GM19023 (cell line): Measurements from ENCODE around the gene SUPT20HL1.

Experiments
- ATAC-seq: cut with Tn5 transposase; IDR thresholded peaks from one replicate; pipeline ENCODE4 v1.9.1; 2021; ENCODE audit warnings: mild to moderate bottlenecking, moderate library complexity; ENCODE audit not compliant: unreplicated experiment

Gene SUPT20HL1

DNA sequence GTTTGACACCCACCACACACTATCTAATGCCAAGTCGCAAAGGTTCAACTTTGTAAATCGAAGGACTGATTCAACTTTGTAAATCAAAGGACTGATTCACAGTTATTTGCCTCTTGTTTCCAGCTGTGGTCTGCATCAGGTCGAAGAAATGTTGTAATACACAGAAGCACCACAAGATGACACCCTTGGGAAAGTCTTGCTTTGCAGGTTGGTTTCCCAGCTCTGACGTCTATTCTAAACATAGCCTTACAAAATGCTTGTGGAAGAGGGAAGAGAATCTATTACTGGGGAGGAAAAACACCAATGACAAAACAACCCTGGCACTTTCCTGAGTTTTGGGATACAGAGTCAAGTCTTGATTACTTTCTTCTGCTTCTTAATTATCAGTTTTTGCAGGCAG lies 35.3 kb downstream of the SUPT20HL1 start:
- ATAC-seq = no peak

- ATAC-seq = no peak
Measured at GRCh38 chrX:24396236-24396930, 35.9 kb downstream of the SUPT20HL1 start.

DNA sequence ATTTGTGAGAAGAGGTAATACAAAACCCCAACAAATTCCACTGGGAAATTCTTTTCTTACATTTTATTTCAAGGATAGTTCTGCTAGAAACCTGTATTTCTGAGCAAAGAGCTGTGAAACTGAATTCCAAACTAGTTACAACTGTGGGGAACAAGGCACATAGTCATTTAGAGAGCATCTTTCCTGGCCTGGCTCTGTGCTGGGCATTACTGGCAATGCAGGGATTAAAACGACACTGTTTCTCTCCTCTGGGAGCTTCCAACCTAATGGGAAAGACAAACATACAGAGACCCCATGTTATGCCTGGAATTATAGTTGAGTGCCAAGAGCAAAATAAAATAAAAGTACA lies 36.5 kb downstream of the SUPT20HL1 start:
- no peak for ATAC-seq

DNA sequence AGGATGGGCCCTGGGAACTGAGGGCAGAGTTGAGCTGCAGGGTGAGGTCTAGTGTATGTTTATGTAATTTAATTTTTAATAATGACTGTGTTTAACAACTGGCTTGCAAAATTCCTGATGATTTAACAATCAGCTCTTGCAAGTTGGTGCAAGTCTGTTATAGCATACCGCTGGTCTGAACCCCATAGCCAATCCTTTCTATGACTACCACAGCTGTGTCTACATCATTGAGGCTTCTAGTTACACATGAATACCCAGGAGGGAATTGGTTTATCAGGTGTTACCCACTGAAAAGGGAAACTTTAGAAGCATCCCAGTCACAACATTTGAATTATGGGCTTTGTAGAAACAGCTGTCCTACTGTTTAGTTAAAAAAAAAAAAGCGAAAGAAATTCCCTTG lies 38.3 kb downstream of the SUPT20HL1 start:
- ATAC-seq = no peak

- ATAC-seq = no peak
Measured at GRCh38 chrX:24399550-24399949, 39.1 kb downstream of the SUPT20HL1 start.

DNA sequence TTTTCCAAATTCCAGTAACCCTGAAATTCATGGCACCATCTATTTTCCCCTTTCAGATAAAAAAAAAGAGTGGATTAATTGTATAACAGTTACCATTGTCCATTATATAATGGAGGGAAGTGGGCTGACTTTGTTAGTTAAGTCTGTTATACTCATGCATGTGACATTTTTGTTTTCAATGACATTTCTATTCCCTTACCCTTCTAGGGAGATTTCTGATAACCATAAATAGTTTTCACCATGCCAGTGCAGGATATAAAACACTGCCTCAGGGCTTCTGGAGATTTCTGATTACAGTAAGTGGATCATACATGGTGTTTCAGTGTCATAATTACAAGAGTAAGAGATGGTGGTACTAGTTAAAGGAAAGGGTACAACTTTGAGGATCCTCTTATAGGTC lies 45.5 kb downstream of the SUPT20HL1 start:
- no peak for ATAC-seq
